Nucleus accumbens (tissue), 56 donors: ENCODE measurements around the gene WDR81.
"Not testable (repeated sequence)": the region's sequence is repeated elsewhere in the genome, so short reads cannot be mapped to it uniquely, and the experiment has no call there.

Experiments used
- DNase-seq, 56 donors: peaks; one replicate each; lab custom pipeline; 2025; lab: John Stamatoyannopoulos, UW

The WDR81 gene

GRCh38 chr17:1724351-1724868 lies at the start of gene WDR81:
TSS of gene WDR81 (plus strand) at chr17:1724704. CDS start at chr17:1724960, 256 bp downstream.
- DNase-seq = peak in 55 of 56 donors; percentile 48 to 93 (median 82)

- DNase-seq = no peak
Observed at GRCh38 chr17:1676401-1676800, 48.1 kb upstream of the WDR81 start.

- DNase-seq = no peak
Observed at GRCh38 chr17:1683459-1683858, 41.0 kb upstream of the WDR81 start.

GRCh38 chr17:1684378-1685189 lies 39.9 kb upstream of the WDR81 start, which contains the start of gene PRPF8:
TSS of gene PRPF8 (minus strand) at chr17:1684867. CDS start at chr17:1684571, 296 bp downstream.
- DNase-seq = peak; percentile 65 to 99 (median 95)

GRCh38 chr17:1686086-1686485 lies 38.4 kb upstream of the WDR81 start:
- DNase-seq = no peak

GRCh38 chr17:1688405-1688804 lies 36.1 kb upstream of the WDR81 start:
- DNase-seq = not testable (repeated sequence)

GRCh38 chr17:1690544-1691221 lies 33.8 kb upstream of the WDR81 start:
- no peak for DNase-seq

- DNase-seq = no peak
Observed at GRCh38 chr17:1693339-1693738, 31.2 kb upstream of the WDR81 start.

- DNase-seq = no peak
Observed at GRCh38 chr17:1695365-1695764, 29.1 kb upstream of the WDR81 start.

- no peak for DNase-seq
Observed at GRCh38 chr17:1697681-1698080, 26.8 kb upstream of the WDR81 start.

GRCh38 chr17:1699891-1700290 lies 24.6 kb upstream of the WDR81 start:
- not testable (repeated sequence) for DNase-seq

GRCh38 chr17:1703063-1703462 lies 21.4 kb upstream of the WDR81 start:
- no peak for DNase-seq

GRCh38 chr17:1705004-1705403 lies 19.5 kb upstream of the WDR81 start:
- no peak for DNase-seq

GRCh38 chr17:1707107-1707506 lies 17.4 kb upstream of the WDR81 start:
- no peak for DNase-seq

- DNase-seq = not testable (repeated sequence)
Observed at GRCh38 chr17:1708791-1709346, 15.6 kb upstream of the WDR81 start.

GRCh38 chr17:1709403-1709951 lies 15.0 kb upstream of the WDR81 start:
- no peak for DNase-seq

- peak in 4 of 56 donors; percentile 20 to 60 (median 30) for DNase-seq
Observed at GRCh38 chr17:1709971-1710806, 14.3 kb upstream of the WDR81 start, which contains the start of gene TLCD2. TSS of gene TLCD2 (minus strand) at chr17:1710377. CDS start at chr17:1710242, 135 bp downstream.

- no peak for DNase-seq
Observed at GRCh38 chr17:1710807-1711553, 13.5 kb upstream of the WDR81 start.

- no peak for DNase-seq
Observed at GRCh38 chr17:1711804-1712203, 12.7 kb upstream of the WDR81 start.
